GM18520 (cell line): Measurements from ENCODE around the gene HMBS.
"Not testable (repeated sequence)": the region's sequence is repeated elsewhere in the genome, so short reads cannot be mapped to it uniquely, and the experiment has no call there.

ENCODE experiments used
- ATAC-seq: cut with Tn5 transposase; IDR thresholded peaks from one replicate; pipeline ENCODE4 v1.9.1; 2021; ENCODE audit not compliant: unreplicated experiment

The HMBS gene

DNA sequence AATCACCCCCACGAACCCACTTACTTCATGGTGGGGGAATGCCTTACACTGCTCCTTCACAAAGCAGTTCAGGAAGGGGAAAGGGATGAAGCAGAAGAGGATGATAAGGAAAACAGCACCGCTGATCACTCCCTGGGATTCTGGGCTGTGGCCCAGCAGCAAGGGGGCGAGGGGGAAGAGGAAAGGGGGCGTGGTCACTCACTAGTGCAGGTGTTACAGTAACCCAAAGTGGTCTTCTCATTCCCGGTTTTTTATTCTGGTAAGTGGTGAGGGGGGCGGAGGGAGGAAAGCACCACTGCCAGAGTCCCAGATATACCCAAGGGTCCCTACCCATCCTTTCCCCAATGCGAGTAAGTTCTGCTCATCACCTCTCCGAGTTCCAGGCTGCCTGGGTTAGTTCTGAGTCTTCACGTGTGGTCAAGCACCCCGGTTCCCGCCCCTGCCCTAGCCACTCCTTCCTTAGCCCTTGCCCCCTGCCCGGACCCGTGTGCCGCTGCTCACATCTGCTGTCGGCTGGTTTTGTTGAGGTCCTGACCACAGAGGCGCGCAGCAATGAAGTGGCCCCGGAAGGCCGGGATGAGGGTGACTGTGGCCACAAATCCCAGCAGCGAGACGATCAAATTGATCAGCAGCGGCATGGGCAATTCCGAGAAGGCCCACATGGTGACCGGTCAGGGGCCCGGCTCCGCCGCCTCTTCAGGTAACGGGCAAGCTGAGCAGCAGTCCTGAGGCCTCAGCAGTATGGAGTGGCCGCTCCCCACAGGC, 16.5 kb downstream of the HMBS start:
- ATAC-seq, result no peak

DNA sequence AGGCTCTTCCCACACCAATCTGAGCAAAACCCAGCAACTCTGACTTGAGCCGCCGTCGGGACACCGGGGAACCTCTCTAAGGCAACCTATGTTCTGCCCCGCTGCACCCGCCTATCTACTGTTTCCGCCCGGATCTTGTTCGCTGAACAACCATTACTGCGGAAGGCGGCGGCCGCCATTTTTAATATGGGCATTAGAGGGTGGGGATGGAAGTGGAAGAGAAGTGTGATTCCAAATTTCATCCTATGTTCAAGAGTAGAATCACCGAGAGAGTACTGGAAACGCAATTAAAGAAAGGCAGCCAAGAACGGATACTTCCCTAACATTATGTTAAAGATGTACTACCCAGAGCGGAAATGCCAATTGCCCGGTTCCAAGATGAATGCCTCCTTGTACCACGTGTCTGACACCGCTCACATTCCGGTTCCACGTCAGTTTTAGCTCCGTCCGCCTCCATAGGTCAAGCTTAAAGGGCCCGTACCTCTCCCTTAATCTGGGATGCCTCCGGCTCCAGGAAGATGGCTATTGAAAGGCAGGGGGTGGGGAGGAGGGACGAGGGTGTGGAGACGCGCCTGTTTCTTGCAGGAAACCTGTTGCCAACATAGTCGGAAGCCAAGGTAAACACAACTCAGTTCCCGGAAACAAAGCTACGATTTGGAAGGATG, 17.2 kb downstream of the HMBS start, which contains the start of gene DPAGT1:
DPAGT1 (minus strand) TSS at position 95 of the 665 bp plus-strand sequence. CDS start 198 bp downstream, outside the sequence.
- ATAC-seq, result peak; percentile 77

DNA sequence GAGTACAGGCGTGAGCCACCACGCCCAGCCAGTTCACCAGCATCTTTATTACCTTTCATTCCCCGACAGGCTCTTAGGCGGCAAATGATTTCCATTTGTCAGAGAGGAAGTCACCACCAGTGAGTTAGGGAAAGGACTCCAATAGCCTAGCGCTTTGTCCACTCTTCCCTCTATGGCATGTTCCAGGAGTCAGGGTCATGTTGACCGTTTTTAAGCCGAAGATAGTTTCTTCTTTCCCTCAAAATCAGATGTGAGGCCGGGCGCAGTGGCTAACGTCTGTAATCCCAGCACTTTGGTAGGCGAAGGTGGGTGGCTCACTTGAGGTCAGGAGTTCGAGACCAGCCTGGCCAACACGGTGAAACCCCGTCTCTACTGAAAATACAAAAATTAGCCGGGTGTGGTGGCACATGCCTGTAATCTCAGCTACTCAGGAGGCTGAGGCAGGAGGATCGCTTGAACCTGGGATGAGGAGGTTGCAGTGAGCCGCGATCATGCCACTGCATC, 18.5 kb downstream of the HMBS start:
- not testable (repeated sequence) for ATAC-seq

DNA sequence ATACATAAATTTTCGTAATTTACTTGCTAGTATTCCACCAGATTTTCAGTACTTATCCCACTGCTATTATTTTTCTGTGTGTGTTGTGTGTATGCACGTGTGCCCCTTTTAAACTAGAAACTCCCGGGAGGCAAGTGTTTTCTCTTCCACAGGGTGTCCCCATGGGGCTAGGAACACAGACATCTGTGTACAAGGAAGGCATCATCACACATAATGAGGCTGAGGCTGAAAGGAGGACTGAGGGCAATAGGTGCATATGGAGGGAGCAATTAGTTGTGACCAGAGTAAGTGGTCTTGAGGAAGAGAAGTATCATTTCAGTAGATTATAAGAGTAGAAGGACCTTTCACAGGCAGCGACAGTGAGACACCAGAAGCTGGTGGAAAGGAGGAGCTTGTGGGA, 19.1 kb downstream of the HMBS start:
- ATAC-seq, result no peak

DNA sequence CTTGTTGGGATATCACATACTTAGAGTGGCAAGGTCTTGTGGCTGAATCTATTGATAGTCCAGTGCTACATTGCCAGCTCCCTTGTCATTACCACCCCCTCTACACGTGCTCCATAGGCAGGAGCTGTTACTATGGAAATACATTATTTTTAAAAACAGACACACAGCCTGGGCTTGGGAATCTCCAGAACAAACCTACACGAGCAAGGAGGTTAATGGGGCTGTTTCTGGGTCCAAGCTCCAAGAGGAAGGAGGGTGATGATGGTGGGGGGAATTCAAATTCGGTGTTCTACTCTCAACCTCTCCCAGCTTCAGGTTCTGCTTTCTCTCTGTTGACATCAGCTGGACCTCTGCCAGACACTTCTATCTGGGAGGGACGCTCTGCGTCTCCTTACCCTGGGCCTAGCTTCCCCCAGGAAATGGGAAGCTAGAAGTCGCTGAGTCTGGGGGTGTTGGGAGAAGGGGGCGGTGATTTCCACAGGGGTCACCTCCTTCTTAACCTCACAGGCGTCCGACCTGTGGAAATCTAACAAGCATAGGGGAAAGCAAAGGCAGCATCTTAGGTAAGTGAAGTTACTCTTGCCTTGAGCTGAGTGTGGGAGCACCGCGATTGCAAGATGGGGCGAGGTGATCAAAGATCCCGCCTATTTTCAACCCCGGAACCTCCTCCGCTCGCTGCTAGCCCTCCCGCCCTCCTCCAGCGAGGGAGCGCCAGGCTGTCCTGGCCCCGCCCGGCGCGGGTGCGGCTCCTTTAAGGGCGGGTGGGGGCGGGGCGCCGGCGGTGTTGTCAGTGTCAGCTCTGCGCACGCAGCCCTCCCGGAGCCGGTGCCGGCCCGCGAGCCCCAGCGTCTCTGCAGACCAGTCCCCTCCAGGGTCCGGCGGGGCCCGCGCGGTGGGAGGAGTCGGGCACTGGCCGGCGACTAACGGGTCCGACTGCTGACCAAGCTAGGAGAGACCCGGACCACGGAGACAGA, 22.2 kb downstream of the HMBS start, which contains the start of gene C2CD2L:
C2CD2L (plus strand) TSS at position 781 of the 974 bp plus-strand sequence. CDS start 398 bp downstream, outside the sequence.
- peak; percentile 60 for ATAC-seq

DNA sequence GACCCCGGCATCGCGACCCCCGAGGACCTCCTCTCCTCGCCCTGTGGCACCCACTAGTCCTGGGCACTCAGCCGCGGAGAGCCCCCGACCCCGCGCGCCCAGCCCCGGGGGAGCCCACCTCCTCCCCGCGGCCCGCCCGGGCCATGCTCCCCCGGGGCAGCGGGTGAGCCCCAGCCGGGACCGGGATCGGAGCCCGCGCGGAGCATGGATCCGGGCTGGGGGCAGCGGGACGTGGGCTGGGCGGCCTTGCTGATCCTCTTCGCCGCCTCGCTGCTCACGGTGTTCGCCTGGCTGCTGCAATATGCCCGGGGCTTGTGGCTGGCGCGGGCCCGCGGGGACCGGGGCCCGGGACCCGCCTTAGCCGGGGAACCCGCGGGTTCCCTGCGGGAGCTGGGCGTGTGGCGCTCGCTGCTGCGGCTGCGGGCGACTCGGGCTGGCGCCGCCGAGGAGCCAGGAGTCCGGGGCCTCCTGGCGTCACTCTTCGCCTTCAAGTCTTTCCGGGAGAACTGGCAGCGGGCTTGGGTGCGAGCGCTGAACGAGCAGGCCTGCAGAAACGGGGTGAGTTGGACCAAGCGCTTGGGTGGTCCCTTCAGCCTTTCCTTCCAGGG, 23.0 kb downstream of the HMBS start:
- peak; percentile 4 for ATAC-seq

DNA sequence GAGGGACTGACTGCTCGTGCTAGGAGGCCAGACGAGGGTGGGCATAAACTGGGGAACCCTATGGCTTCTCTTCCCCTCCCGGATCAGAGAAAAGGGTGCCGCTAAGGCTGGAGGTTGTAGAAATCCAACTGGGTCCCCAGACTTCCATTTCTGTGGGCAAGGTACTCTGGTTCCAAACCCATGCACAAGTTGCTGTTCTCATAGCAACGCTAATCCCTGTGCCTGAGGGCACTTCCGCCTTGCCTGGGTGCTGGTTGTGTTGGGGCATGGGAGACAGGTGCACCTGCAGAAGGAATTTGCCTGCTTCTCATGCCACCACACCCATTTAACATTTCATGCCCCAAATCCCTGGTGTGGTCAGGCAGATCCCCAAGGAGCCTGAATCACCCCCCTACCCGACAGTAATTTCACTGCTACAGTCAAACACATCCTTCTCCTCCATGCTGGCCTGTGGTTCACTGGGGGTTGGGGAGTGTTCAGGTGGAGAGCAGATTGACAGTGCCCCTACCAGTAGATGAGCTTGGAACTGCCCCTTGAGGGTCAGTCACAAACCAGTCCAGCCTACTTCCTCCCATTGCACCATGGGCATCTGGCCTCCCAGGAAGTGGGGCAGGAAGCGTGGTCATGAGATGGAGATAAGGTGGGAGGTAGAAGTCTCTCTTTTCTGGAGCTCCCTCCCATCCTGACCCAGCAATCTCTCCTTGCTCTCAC, 23.6 kb downstream of the HMBS start:
- ATAC-seq, result no peak

DNA sequence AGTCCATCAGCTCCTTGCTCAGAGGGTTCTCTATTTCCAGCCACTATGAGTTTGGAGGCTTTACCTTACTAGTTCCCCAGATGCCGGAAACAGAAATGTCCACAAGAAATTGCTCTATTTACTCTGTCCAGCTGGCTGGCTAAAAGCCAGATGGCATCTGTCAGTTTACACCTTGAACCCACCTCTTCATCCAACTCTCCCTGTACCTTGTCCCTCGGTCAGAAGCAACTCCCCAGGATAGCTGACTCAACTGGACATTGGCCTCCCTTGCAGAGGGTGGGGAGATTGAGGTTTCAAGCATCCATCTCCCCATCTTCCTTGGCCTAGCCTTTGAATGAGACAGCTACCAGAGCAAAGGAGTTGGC, 24.2 kb downstream of the HMBS start:
- ATAC-seq, result no peak

DNA sequence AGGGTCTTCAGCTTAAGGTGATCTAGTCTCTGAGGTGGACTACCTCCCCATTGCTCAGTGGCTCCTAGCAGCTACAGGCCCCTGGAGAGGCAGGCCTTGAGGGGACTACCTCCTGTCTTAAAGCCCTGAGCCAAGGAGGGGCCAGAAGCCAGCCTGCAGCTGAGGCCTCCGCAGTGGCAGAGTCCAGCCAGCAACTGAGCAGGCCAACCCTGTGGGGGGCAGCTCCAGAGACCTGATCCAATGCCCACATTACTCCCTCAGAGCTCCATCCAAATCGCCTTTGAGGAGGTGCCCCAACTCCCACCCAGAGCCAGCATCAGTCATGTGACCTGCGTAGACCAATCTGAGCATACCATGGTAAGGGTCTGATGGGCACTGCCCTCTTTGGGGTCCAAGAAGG, 25.2 kb downstream of the HMBS start:
- no peak for ATAC-seq

DNA sequence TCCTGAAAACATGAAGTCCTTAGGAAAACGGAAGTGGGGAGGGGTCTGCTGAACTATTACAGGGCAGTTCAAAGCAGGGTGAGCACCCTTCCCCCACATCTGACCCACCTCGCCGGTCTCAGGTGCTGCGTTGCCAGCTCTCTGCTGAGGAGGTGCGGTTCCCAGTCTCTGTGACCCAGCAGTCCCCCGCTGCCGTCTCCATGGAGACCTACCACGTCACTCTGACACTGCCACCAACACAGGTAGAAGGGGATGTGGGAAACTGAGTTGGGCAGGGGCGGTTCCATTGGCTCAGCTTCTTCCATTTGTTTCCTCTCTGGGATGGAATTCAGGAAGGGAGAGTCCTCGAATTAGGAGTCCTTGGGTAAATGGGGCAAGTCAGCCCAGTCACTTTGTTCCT, 25.8 kb downstream of the HMBS start:
- ATAC-seq, result no peak

DNA sequence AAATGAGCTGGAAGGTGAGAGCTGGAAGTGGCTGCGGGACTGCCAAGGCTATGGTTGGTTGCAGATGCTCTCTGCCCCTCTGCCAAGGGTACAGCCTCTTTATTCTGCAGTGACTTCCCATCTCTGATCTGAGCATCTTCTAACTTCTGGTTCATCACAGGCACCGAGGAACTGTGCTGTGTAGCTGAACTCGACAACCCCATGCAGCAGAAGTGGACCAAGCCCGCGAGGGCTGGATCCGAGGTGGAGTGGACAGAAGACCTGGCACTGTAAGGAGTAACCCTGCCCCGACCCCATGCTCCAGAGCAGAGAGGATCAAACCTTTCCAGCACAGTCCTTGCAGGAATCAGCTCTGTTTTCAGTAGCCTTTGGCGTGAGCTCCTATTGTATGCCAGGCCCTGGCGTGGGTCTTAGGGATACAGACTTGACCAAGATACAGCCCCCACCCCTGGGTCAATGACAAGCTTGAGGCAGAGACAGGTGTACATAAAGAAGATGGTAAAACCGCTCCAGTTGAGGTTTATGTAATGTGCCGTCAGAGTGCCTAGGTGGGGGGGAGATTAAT, 26.8 kb downstream of the HMBS start:
- no peak for ATAC-seq

DNA sequence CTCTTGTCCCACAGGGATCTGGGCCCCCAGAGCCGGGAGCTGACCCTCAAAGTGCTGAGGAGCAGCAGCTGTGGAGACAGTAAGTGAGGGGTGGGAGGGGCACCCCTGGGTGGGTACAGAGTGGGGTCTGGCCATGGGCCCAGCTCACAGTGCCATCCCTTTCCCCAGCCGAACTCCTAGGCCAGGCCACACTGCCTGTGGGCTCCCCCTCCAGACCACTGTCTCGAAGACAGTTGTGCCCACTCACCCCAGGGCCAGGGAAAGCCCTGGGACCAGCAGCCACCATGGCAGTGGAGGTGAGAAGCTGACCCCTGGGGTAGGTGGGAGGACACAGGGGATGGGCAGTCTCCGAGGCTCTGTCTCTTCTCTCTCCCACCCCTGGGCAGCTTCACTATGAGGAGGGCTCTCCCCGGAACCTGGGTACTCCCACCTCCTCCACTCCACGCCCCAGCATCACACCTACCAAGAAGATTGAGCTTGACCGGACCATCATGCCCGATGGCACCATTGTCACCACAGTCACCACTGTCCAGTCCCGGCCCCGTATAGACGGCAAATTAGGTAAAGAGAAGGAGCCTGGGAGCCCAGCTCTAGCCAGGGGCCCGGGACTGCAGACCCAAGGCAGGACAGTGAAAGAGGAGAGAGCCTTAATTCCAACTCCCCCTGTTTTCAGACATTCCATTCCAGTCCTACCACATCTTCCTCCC, 27.8 kb downstream of the HMBS start:
- no peak for ATAC-seq

DNA sequence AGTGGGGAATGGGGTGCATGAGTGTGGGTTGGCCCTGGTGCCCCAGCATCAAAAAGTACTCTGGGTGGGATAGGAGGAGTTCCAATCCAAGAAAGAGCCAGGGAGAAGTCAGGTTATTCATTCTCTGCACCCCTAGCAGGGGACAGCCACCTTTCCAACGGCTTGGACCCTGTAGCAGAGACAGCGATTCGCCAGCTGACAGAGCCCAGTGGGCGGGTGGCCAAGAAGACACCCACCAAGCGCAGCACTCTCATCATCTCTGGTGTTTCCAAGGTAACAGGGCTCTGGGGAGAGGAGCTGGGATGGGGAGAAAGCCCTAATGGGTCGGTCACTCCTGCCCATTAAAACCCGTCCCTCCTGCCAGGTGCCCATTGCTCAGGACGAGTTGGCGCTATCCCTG, 29.0 kb downstream of the HMBS start:
- no peak for ATAC-seq

DNA sequence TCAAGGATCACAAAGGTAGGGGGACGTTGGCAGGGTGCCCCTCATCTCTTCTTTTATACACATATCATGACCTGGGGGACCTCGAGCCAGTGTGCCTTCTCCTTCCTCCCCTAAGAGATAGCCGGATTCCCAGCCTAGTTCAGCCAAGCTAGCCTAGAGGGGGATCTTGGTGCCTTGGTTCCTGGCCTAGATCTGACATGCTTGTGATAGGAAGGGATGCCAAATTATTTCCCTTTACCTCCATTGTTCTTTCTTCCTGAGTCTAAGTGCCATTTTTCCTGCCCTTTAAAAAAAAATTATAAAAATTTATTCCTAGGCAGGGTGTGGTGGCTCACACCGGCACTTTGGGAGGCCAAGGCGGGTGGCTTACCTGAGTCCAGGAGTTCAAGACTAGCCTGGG, 29.7 kb downstream of the HMBS start:
- ATAC-seq, result no peak

DNA sequence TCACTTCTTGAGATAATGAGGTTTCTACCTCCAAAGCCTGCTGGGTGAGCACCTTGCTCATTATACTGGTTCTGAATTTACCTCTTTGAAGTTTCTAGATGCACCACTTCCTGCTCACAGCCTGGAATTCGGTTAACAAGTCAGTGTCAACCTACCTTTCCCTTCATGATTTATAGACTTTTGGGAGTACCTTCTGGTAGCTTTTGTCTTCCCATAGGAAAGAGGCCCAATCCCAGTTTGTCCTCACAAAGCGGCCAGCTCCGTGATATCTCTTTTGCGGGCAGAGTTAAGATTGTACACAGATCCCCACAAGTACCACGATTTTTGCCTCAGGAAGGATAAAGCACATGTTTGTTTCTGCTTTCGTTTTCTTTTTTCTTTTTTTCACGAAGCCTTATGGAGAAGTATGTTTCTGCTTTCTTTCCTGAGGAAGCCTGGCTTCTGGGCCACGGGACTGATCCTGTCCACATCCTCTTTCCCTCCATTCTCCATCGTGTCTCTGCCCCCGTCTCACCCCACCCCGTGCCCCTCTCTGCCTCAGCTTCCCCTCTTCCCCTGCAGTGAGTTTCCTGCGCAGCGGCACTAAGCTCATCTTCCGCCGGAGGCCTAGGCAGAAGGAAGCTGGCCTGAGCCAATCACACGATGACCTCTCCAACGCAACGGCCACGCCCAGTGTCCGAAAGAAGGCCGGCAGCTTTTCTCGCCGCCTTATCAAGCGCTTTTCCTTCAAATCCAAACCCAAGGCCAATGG, 31.0 kb downstream of the HMBS start:
- no peak for ATAC-seq

DNA sequence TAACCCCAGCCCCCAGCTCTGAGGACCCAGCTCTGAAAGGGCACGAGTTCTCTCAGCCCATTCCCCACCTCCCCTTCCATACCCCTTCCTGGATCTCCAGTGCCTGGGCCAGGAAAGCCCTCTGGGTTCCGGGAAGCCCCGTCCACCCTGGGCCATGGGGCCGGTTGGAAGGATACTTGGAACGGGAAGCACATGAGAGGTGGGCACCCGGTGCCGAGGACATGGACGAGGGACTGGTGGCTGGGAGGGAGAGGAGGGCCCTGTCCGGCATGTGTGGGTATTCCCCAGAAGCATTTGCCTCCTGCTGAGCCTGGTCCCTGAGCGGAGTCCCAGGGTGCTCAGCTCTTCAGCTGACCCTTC, 31.5 kb downstream of the HMBS start:
- ATAC-seq, result no peak

DNA sequence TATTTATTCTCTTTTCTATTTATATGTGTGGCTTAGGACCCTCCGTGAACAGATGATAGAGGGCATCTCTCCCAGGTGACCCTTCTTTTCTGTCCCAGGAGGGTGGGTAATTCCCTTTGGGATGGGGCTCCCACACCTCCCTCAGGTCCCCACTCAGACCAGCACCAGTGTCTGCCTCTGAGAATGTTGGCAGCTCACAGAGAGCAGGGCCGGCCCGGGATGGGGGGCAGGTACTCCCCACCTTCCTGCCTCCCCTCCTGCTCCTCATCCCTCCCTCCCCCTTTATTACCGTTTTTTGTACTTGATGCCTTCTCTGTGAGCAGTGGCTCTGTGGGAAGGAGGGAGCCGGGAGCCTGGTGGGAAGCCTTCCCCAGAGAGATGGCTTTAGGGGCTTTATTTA, 31.9 kb downstream of the HMBS start:
- ATAC-seq, result no peak

DNA sequence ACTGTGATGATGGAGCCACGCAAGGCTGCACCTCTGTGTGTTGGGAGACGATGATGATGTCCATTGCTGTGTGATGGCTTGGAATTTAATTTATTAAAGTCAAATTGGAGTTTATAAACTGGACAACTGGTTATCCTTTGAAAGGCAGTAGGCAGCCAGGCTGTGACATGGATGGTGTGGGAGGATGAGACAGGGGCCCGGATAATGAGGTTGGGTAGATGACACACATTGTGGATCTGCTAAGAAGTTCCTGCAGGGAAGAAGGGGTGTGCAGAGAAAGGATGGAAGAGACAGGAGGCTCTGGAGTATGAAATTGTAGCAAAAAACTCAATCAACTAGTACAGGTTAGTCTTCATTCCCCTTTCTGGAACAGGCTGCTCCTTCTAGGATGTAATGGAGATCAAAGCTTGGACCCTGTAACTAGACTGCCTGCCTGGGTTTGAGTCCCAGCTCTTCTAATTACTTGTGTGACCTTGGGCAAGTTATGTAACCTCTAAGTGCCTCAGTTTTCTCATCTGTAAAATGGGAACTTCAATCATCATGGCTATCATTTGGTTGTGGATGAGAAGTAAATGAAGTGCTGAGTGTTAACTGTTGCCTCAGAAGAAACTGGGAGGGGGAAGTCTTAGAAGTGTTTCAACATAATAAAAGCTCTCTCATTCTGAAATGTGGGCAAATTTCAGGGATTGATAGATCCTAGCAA, 32.5 kb downstream of the HMBS start:
- no peak for ATAC-seq
